H1 (cell line): Measurements from ENCODE around the gene CBARP. TPM values are rescaled to one million over a fixed set of nuclear protein-coding genes. Genes with fewer than 3 reads are reported as not detected.

Experiments used
- CTCF ChIA-PET: fragments of 300-600 bp; sonication (Branson Sonifier 250); formaldehyde crosslinking; loops from one replicate; lab custom pipeline; 2021; ENCODE audit not compliant: partially characterized antibody; lab: Charles Lee
- POLR2A ChIA-PET: fragments of 300-600 bp; sonication (Branson Sonifier 250); formaldehyde crosslinking; loops from one replicate; lab custom pipeline; 2021; ENCODE audit warnings: inconsistent platforms; ENCODE audit not compliant: partially characterized antibody; lab: Charles Lee
- DNase-seq, 2 experiments: peaks; one replicate each; pipeline versions ENCODE4 v3.0.0 to v3.0.0-alpha.2; 2010 to 2022; ENCODE audit warnings: low spot score in 2 of 2, low read depth in 1 of 2, mixed read lengths in 1 of 2
- FAIRE-seq: peaks from 2 replicates; lab custom pipeline; 2011; peaks lifted over from hg19 to GRCh38; lab: Jason Lieb, UNC
- H2AFZ ChIP-seq: 2 replicates; pipeline ENCODE4 v1.8.1; 2012; ENCODE audit warnings: low read length, inconsistent platforms
- H2AK5ac ChIP-seq: 2 replicates; pipeline ENCODE4 v1.6.1; 2013; ENCODE audit warnings: low read depth, low read length
- H2BK120ac ChIP-seq: replicated peaks from 2 replicates; pipeline ENCODE3; 2013; ENCODE audit warnings: low read depth, low read length, inconsistent platforms
- H2BK12ac ChIP-seq: 2 replicates; pipeline ENCODE4 v1.6.1; 2013; ENCODE audit warnings: low read depth, low read length
- H2BK15ac ChIP-seq: 2 replicates; pipeline ENCODE4 v1.6.1; 2013; ENCODE audit warnings: low read length
- H2BK20ac ChIP-seq: 2 replicates; pipeline ENCODE4 v1.6.1; 2013; ENCODE audit warnings: low read length
- H2BK5ac ChIP-seq: 2 replicates; pipeline ENCODE4 v1.6.1; 2013; ENCODE audit warnings: low read depth, low read length
- H3K14ac ChIP-seq: 2 replicates; pipeline ENCODE4 v1.6.1; 2013; ENCODE audit warnings: inconsistent platforms; ENCODE audit not compliant: insufficient read length
- H3K18ac ChIP-seq: 2 replicates; pipeline ENCODE4 v1.6.1; 2013; ENCODE audit warnings: low read length; ENCODE audit errors: extremely low read depth
- H3K23ac ChIP-seq: 2 replicates; pipeline ENCODE4 v1.6.1; 2013; ENCODE audit warnings: inconsistent platforms; ENCODE audit not compliant: insufficient read length
- H3K23me2 ChIP-seq: 2 replicates; pipeline ENCODE4 v1.6.1; 2013; ENCODE audit warnings: low read depth, low read length
- H3K27ac ChIP-seq: 2 replicates; pipeline ENCODE4 v1.6.1; 2011; ENCODE audit warnings: low read depth, low read length, inconsistent platforms
- H3K27me3 ChIP-seq, 4 experiments: replicated peaks in 1 of 4; 1 replicate in 1 of 4; 2 replicates in 3 of 4; pipeline versions ENCODE4 v1.6.1 to v1.8.1; 2011 to 2013; ENCODE audit warnings: low read length in 3 of 4, mild to moderate bottlenecking in 3 of 4, inconsistent platforms in 2 of 4, mixed read lengths in 2 of 4, moderate library complexity in 1 of 4; ENCODE audit not compliant: control insufficient read depth in 3 of 4, insufficient read depth in 3 of 4; ENCODE audit errors: extremely low read depth in 1 of 4
- H3K36me3 ChIP-seq, 4 experiments: 2 replicates each; pipeline versions ENCODE4 v1.6.1 to v1.8.1; 2011 to 2013; ENCODE audit warnings: mild to moderate bottlenecking in 4 of 4, low read length in 3 of 4, moderate library complexity in 2 of 4, control low read depth in 1 of 4, inconsistent platforms in 1 of 4; ENCODE audit not compliant: insufficient read depth in 4 of 4, control insufficient read depth in 2 of 4
- H3K4ac ChIP-seq: replicated peaks from 2 replicates; pipeline ENCODE3; 2013; ENCODE audit warnings: low read length, low read depth, mixed read lengths, inconsistent platforms; ENCODE audit not compliant: insufficient read length
- H3K4me1 ChIP-seq, 4 experiments: replicated peaks in 1 of 4; 1 replicate in 1 of 4; 2 replicates in 3 of 4; pipeline versions ENCODE4 v1.6.1 to v1.8.1; 2011 to 2013; ENCODE audit warnings: low read length in 3 of 4, inconsistent platforms in 2 of 4, mixed read lengths in 1 of 4; ENCODE audit not compliant: insufficient read depth in 4 of 4, control insufficient read depth in 3 of 4
- H3K4me2 ChIP-seq, 2 experiments: 2 replicates each; pipeline versions ENCODE4 v1.6.1 to v1.8.1; 2011 to 2013; ENCODE audit warnings: low read depth in 2 of 2, low read length in 2 of 2, control low read depth in 1 of 2, inconsistent platforms in 1 of 2, mild to moderate bottlenecking in 1 of 2; ENCODE audit not compliant: insufficient read depth in 1 of 2
- H3K4me3 ChIP-seq, 4 experiments: fragments of 200-600, 300-600 bp in 1 of 4; sonication (generic), shearing (Covaris generic), sonication (Bioruptor Twin) in 1 of 4; 2 replicates each; pipeline versions ENCODE4 v1.5.1 to v1.8.1; 2011 to 2016; ENCODE audit warnings: low read length in 4 of 4, low read depth in 3 of 4, control low read depth in 2 of 4, inconsistent platforms in 2 of 4, mild to moderate bottlenecking in 2 of 4, mixed read lengths in 1 of 4, moderate library complexity in 1 of 4; ENCODE audit not compliant: insufficient read depth in 2 of 4; ENCODE audit errors: extremely low read depth in 1 of 4
- H3K56ac ChIP-seq: replicated peaks from 2 replicates; pipeline ENCODE3; 2013; ENCODE audit warnings: low read depth, mild to moderate bottlenecking, mixed read lengths, low read length, inconsistent platforms; ENCODE audit not compliant: insufficient read length
- H3K79me1 ChIP-seq: 2 replicates; pipeline ENCODE4 v1.6.1; 2013; ENCODE audit warnings: low read depth, low read length, control low read depth
- H3K79me2 ChIP-seq, 2 experiments: 2 replicates each; pipeline versions ENCODE4 v1.6.1 to v1.8.1; 2012 to 2013; ENCODE audit warnings: low read length in 2 of 2, mild to moderate bottlenecking in 2 of 2, inconsistent platforms in 1 of 2; ENCODE audit not compliant: insufficient read depth in 2 of 2, control insufficient read depth in 1 of 2
- H3K9ac ChIP-seq, 4 experiments: replicated peaks in 1 of 4; 1 replicate in 1 of 4; 2 replicates in 3 of 4; pipeline versions ENCODE4 v1.6.1 to v1.8.1; 2011 to 2013; ENCODE audit warnings: low read depth in 3 of 4, low read length in 3 of 4, control low read depth in 2 of 4, mild to moderate bottlenecking in 2 of 4, moderate library complexity in 2 of 4, inconsistent platforms in 1 of 4; ENCODE audit errors: extremely low read depth in 1 of 4
- H3K9me3 ChIP-seq, 2 experiments: 2 replicates each; pipeline versions ENCODE4 v1.6.1 to v1.8.1; 2012 to 2013; ENCODE audit warnings: mild to moderate bottlenecking in 2 of 2, moderate library complexity in 2 of 2, control low read depth in 1 of 2, inconsistent platforms in 1 of 2, low read depth in 1 of 2, low read length in 1 of 2, mixed read lengths in 1 of 2; ENCODE audit not compliant: insufficient read depth in 2 of 2
- H4K20me1 ChIP-seq, 2 experiments: replicated peaks in 1 of 2; 2 replicates each; pipeline versions ENCODE3 to v1.8.1; 2011 to 2013; ENCODE audit warnings: inconsistent platforms in 2 of 2, low read length in 2 of 2, mild to moderate bottlenecking in 1 of 2; ENCODE audit not compliant: insufficient read depth in 2 of 2, control insufficient read depth in 1 of 2
- H4K5ac ChIP-seq: 2 replicates; pipeline ENCODE4 v1.6.1; 2013; ENCODE audit warnings: low read length, low read depth, mixed read lengths, inconsistent platforms; ENCODE audit not compliant: insufficient read length
- H4K8ac ChIP-seq: 2 replicates; pipeline ENCODE4 v1.8.0; 2013; ENCODE audit warnings: mild to moderate bottlenecking, moderate library complexity, low read length, inconsistent platforms; ENCODE audit not compliant: insufficient read depth; ENCODE audit errors: extremely low read depth
- H4K91ac ChIP-seq: replicated peaks from 2 replicates; pipeline ENCODE3; 2013; ENCODE audit warnings: low read length, mixed read lengths, inconsistent platforms; ENCODE audit not compliant: insufficient read length
- ATF3 ChIP-seq: IDR thresholded peaks from 2 replicates; pipeline ENCODE4 v1.6.1; 2011; ENCODE audit warnings: low read depth, mild to moderate bottlenecking, low read length; ENCODE audit not compliant: insufficient read depth
- CBX8 ChIP-seq: fragments of 300-800, 300-1000 bp; sonication (generic); IDR thresholded peaks from 2 replicates; pipeline ENCODE4 v1.7.1; 2016; ENCODE audit warnings: low read depth, low read length, borderline replicate concordance
- FOSL1 ChIP-seq: IDR thresholded peaks from 2 replicates; pipeline ENCODE4 v1.6.1; 2011; ENCODE audit warnings: mild to moderate bottlenecking, low read depth, low read length, moderate library complexity; ENCODE audit not compliant: insufficient read depth
- GABPA ChIP-seq: IDR thresholded peaks from 2 replicates; pipeline ENCODE4 v1.6.1; 2011; ENCODE audit warnings: mild to moderate bottlenecking, low read length, moderate library complexity, borderline replicate concordance; ENCODE audit not compliant: insufficient read depth
- HDAC6 ChIP-seq: IDR thresholded peaks from one replicate; pipeline ENCODE4 v1.7.1; 2012; ENCODE audit warnings: low read depth, mild to moderate bottlenecking, inconsistent platforms, low read length, moderate library complexity
- JUND ChIP-seq: IDR thresholded peaks from 2 replicates; pipeline ENCODE4 v1.6.1; 2011; ENCODE audit warnings: mild to moderate bottlenecking, improper control_type of control experiment, low read length
- KDM1A ChIP-seq: fragments of 200-600, 300-600 bp; sonication (generic); IDR thresholded peaks from 2 replicates; pipeline ENCODE4 v1.7.1; 2016; ENCODE audit warnings: mild to moderate bottlenecking, low read length, borderline replicate concordance
- POLR2AphosphoS5 ChIP-seq: IDR thresholded peaks from 2 replicates; pipeline ENCODE4 v1.6.1; 2011; ENCODE audit warnings: low read depth, low read length
- SIX5 ChIP-seq: IDR thresholded peaks from 2 replicates; pipeline ENCODE4 v1.6.1; 2011; ENCODE audit warnings: mild to moderate bottlenecking, low read depth, low read length
- SP1 ChIP-seq: IDR thresholded peaks from 2 replicates; pipeline ENCODE4 v1.6.1; 2011; ENCODE audit warnings: low read depth, low read length
- TAF1 ChIP-seq: IDR thresholded peaks from 2 replicates; pipeline ENCODE4 v1.6.1; 2011; ENCODE audit warnings: mild to moderate bottlenecking, low read depth, low read length
- TEAD4 ChIP-seq: IDR thresholded peaks from 2 replicates; pipeline ENCODE4 v1.6.1; 2012; ENCODE audit warnings: low read depth, low read length, inconsistent platforms, mixed read lengths
- WGBS, 2 experiments: shearing (Covaris generic) in 1 of 2; methylation state at CpG; one replicate each; pipeline versions ENCODE4 v1.1.6 to v1.1.7; 2013 to 2015; ENCODE audit warnings: low lambda C conversion rate in 2 of 2, mixed read lengths in 2 of 2, inconsistent platforms in 1 of 2, low coverage in 1 of 2, missing lambda C conversion rate in 1 of 2; ENCODE audit not compliant: insufficient replicate concordance in 2 of 2, insufficient coverage in 1 of 2, insufficient read length in 1 of 2; ENCODE audit errors: extremely low coverage in 1 of 2, missing lambda C conversion rate in 1 of 2; 5-methylcytosine and 5-hydroxymethylcytosine counted together
- polyA plus RNA-seq, 7 experiments: library from polyadenylated mRNA; depleted of rRNA in 3 of 7; stranded (reverse) in 5 of 7; unstranded in 2 of 7; fragments of >200 nt in 5 of 7; fragments of 200-250 nt in 2 of 7; gene quantifications; 1 replicate in 5 of 7; 2 replicates in 1 of 7; 4 replicates in 1 of 7; pipeline versions ENCODE4 v1.2.1 to v1.2.3, GENCODE V29; 2011 to 2013; ENCODE audit warnings: missing spikeins in 2 of 7, mixed read lengths in 2 of 7
- total RNA-seq: library from RNA; stranded (reverse); fragmentation: NEBNext Ultra II Directional; extraction: Animal tissue kit (Norgen Biotek cat#: 25700); gene quantifications from 2 replicates; pipeline ENCODE4 v1.2.1, GENCODE V29; 2021

The CBARP gene
- total and polyA plus RNA-seq, 2 of the 8 experiments (the other 6 are each of a cell fraction or from before 2014, with no cell fraction given): 4.9 to 14.7 TPM

GRCh38 chr19:1199531-1199930, 38.3 kb downstream of the CBARP start:
- POLR2A ChIA-PET: interaction anchor here (0.6 to 2.0 kb wide), 8 partner anchors 8 to 173 kb away, joined by 3 to 7 read pairs (median 4); partner anchors contain the start of genes CIRBP and CNN2
- Histone ChIP-seq H3K23me2 (no peaks in the 10 kb centered on the region; the same call in 1 of the 2 replicates), H3K79me2 (no peaks in the 10 kb centered on the region), H2AK5ac (no peak overlapping the region), H3K14ac (no peak overlapping the region), H2BK20ac (no peak overlapping the region), H2BK120ac (no peak overlapping the region), H3K9me3 (no peaks in the 10 kb centered on the region), H3K4me2 (no peak overlapping the region), H3K9ac (no peak overlapping the region), H3K79me1 (no peaks in the 10 kb centered on the region), H3K4me3 (no peak overlapping the region), H2AFZ (no peak overlapping the region), H4K91ac (no peak overlapping the region), H3K18ac (no peak overlapping the region), H2BK15ac (no peak overlapping the region), H3K27me3 (no peaks in the 10 kb centered on the region), H2BK5ac (no peak overlapping the region), H3K56ac (no peak overlapping the region), H2BK12ac (no peak overlapping the region), H4K20me1 (no peaks in the 10 kb centered on the region), H3K23ac (no peak overlapping the region), H3K27ac (no peak overlapping the region), H4K5ac (no peak overlapping the region), H3K4me1 (no peaks in the 10 kb centered on the region), H4K8ac (no peak overlapping the region), H3K4ac (no peak overlapping the region), H3K36me3 (no peaks in the 10 kb centered on the region)
- CTCF ChIA-PET: interaction anchor here (0.6 to 3.3 kb wide), 13 partner anchors 8 to 466 kb away, joined by 3 to 19 read pairs (median 3); no protein-coding TSS in a partner anchor
- TF ChIP-seq JUND (no peak), SIX5 (no peak), KDM1A (no peak), TEAD4 (no peak), FOSL1 (no peak), SP1 (no peak), CBX8 (no peak), POLR2AphosphoS5 (no peak), GABPA (no peak), TAF1 (no peak), ATF3 (no peak), HDAC6 (no peak)
- DNase-seq: no peak
- WGBS, 2 experiments: 95% methylated on average over 10 of the region's 10 CpGs; no CpG with 5 or more reads in 1 of the 2 experiments
- no peak for FAIRE-seq
